Heart right ventricle (tissue), 16 donors: ENCODE data around the gene ME3. TPM values are rescaled to one million over a fixed set of nuclear protein-coding genes. Genes with fewer than 3 reads are reported as not detected.
A peak's percentile ranks its signal among the peaks of the same experiment; 100 is the strongest.

Experiments
- ATAC-seq, 8 donors: fragments of 200-7000 bp; cut with Tn5 transposase; one replicate each; pipeline ENCODE4 v1.9.1; 2020; ENCODE audit warnings: mild to moderate bottlenecking in 8 of 8, moderate library complexity in 8 of 8, moderate number of reproducible peaks in 1 of 8
- DNase-seq, 2 donors: peaks; one replicate each; pipeline ENCODE4 v3.0.0-alpha.2; 2020
- H3K27ac ChIP-seq, 10 donors: fragments of 200-600 bp; sonication (generic) in 2 of 10; one replicate each; pipeline versions ENCODE4 v1.5.0 to v1.8.0; 2020 to 2022; ENCODE audit warnings: mild to moderate bottlenecking in 3 of 10
- H3K27me3 ChIP-seq, 7 donors: fragments of 200-600 bp; one replicate each; pipeline ENCODE4 v1.8.0; 2021 to 2022; ENCODE audit warnings: mild to moderate bottlenecking in 2 of 7
- H3K36me3 ChIP-seq, 9 donors: fragments of 200-600 bp; sonication (generic) in 1 of 9; one replicate each; pipeline versions ENCODE4 v1.5.0 to v1.8.0; 2020 to 2022; ENCODE audit warnings: mild to moderate bottlenecking in 2 of 9
- H3K4me1 ChIP-seq, 9 donors: fragments of 200-600 bp; sonication (generic) in 1 of 9; one replicate each; pipeline versions ENCODE4 v1.5.0 to v1.8.0; 2020 to 2022; ENCODE audit warnings: mild to moderate bottlenecking in 4 of 9
- H3K4me3 ChIP-seq, 10 donors: fragments of 200-600 bp; sonication (generic) in 2 of 10; one replicate each; pipeline versions ENCODE4 v1.5.0 to v1.8.0; 2020 to 2022; ENCODE audit warnings: mild to moderate bottlenecking in 7 of 10, moderate library complexity in 2 of 10
- H3K9me3 ChIP-seq, 11 donors: fragments of 200-600 bp in 10 of 11; sonication (generic) in 2 of 11; one replicate each; pipeline versions ENCODE4 v1.5.0 to v1.8.0; 2013 to 2022; ENCODE audit warnings: mild to moderate bottlenecking in 2 of 11, control low read depth in 1 of 11, moderate library complexity in 1 of 11
- CTCF ChIP-seq, 9 donors: fragments of 200-600 bp; sonication (generic) in 2 of 9; IDR thresholded peaks; one replicate each; pipeline versions ENCODE4 v1.5.0 to v1.8.0; 2021 to 2022; ENCODE audit warnings: antibody characterized with exemption in 9 of 9, mild to moderate bottlenecking in 5 of 9, moderate library complexity in 1 of 9
- WGBS, 2 donors: extraction: QIAGEN DNeasy Blood & Tissue Kit; methylation state at CpG; one replicate each; pipeline ENCODE4 v1.1.7; 2013; ENCODE audit warnings: inconsistent platforms in 1 of 2; 5-methylcytosine and 5-hydroxymethylcytosine counted together
- intact Hi-C, 10 donors: fragments of 100-400 bp; cut with DNase I; formaldehyde crosslinking; loops; one replicate each; pipeline versions ENCODE4 v1.11.1 to v1.14.2; 2022
- polyA plus RNA-seq, 2 donors: library from polyadenylated mRNA; stranded (reverse); fragments of 200-250 nt; gene quantifications; one replicate each; pipeline ENCODE4 v1.2.3, GENCODE V29; 2013
- total RNA-seq, 10 donors: library from RNA; stranded (reverse); fragmentation: NEBNext Ultra II Directional in 3 of 10; extraction: Animal tissue kit (Norgen Biotek cat#: 25700) in 3 of 10; gene quantifications; one replicate each; pipeline versions ENCODE4 v1.2.1 to v1.2.4, GENCODE V29; 2021 to 2023
- donor health status: Arrhythmogenic right ventricular cardiomyopathy.
- donor health status: ischemic (EF 13 %, LVEDD 7.1; RV severe dilation, severe dysfunction).
- donor health status: healthy with polysubstance abuse.
- donor health status: DM: no; HTN: yes; CAD: no.
- donor health status: DM: no; HTN: no; CAD: no.
- donor health status: ischemic (EF 25% LVEDD 6.9; RV normal size, moderate dysfunction).
- donor health status: ischemic (EF 25% LVEDD 5.7; RV mildly dilated, moderate dysfunction).
- donor health status: healthy.
- donor health status: DM: yes; HTN: yes; CAD: no.
- donor health status: Ischemic cardiomyopathy.
- donor health status: ischemic (EF 35%, LVEDD 5.7; RV mildly dilated, moderate dysfunction).
- donor health status: nonischemic (EF 11% LVEDD 7.7; RV severe dilation, severe dysfunction).
- donor health status: DM: yes; HTN: yes; CAD: no.
- donor health status: PGD.
- donor health status: ischemic (EF 29% LVEDD 5.4; RV normal size, mild dysfunction).
- donor health status: nonischemic (EF 23%, LVEDD 6.1; RV moderate dilation, normal function).

Gene ME3
- total and polyA plus RNA-seq, 12 donors: 17.2 to 46.8 (median 33.7) TPM

GRCh38 chr11:86578727-86579405 lies 93.5 kb downstream of the ME3 start:
- DNase-seq: no peak
- Histone ChIP-seq H3K4me3 (no peak overlapping the region), H3K9me3 (no peaks in the 10 kb centered on the region), H3K4me1 (peaks cover 8 to 55% (median 30%) of the 10 kb centered on the region in 9 donors), H3K36me3 (no peaks in the 10 kb centered on the region), H3K27ac (peak overlapping the region in 6 of 10 donors; percentile 12 to 41 (median 36)), H3K27me3 (no peaks in the 10 kb centered on the region)
- intact Hi-C loops: no loop called here
- ATAC-seq: no peak
- no peak for TF ChIP-seq CTCF (IDR thresholded peaks at IDR 0.05)
- WGBS, 2 donors: 95 to 96% methylated on average over 2 of the region's 2 CpGs

- Histone ChIP-seq H3K9me3 (no peaks in the 10 kb centered on the region), H3K27me3 (no peaks in the 10 kb centered on the region), H3K36me3 (no peaks in the 10 kb centered on the region), H3K4me3 (no peak overlapping the region), H3K27ac (peak overlapping the region in 6 of 10 donors; percentile 12 to 41 (median 36)), H3K4me1 (peaks cover 8 to 61% (median 30%) of the 10 kb centered on the region in 9 donors)
- WGBS, 2 donors: 39 to 44% methylated on average over 10 of the region's 10 CpGs
- ATAC-seq (peak; percentile 49 to 94 (median 86)), DNase-seq (peak; percentile 61 to 65)
- TF ChIP-seq CTCF (IDR thresholded peaks at IDR 0.05): no peak
- intact Hi-C loops: no loop called here
These were observed 94.5 kb downstream of the ME3 start for GRCh38 chr11:86577644-86578636.

GRCh38 chr11:86576946-86577624 lies 95.3 kb downstream of the ME3 start:
- Histone ChIP-seq H3K27ac (peak overlapping the region in 1 of 10 donors; percentile 33), H3K36me3 (no peaks in the 10 kb centered on the region), H3K4me1 (peaks cover 8 to 61% (median 30%) of the 10 kb centered on the region in 9 donors), H3K9me3 (no peaks in the 10 kb centered on the region), H3K27me3 (no peaks in the 10 kb centered on the region), H3K4me3 (no peak overlapping the region)
- DNase-seq (no peak), ATAC-seq (no peak)
- no peak for TF ChIP-seq CTCF (IDR thresholded peaks at IDR 0.05)
- WGBS, 2 donors: 95 to 100% methylated on average over 1 of the region's 1 CpG
- intact Hi-C loops: no loop called here

GRCh38 chr11:86575927-86576326 lies 96.5 kb downstream of the ME3 start:
- peaks cover 8 to 61% (median 30%) of the 10 kb centered on the region in 9 donors for H3K4me1 ChIP-seq
- no peak for TF ChIP-seq CTCF (IDR thresholded peaks at IDR 0.05)
- no peaks in the 10 kb centered on the region for H3K9me3 ChIP-seq

More at GRCh38 chr11:86575927-86576326, 96.5 kb downstream of the ME3 start:
- no peak for DNase-seq
- 96% methylated on average over 2 of the region's 2 CpGs for WGBS, 2 donors
- no peak for ATAC-seq
- no peaks in the 10 kb centered on the region for H3K36me3 ChIP-seq
- H3K27ac ChIP-seq: no peak overlapping the region
- intact Hi-C loops: no loop called here
- no peak overlapping the region for H3K4me3 ChIP-seq
- no peaks in the 10 kb centered on the region for H3K27me3 ChIP-seq
